A549 (cell line): ENCODE results near the gene HRH2. TPM values are rescaled to one million over a fixed set of nuclear protein-coding genes. Genes with fewer than 3 reads are reported as not detected.
"Not testable (repeated sequence)": the region's sequence is repeated elsewhere in the genome, so short reads cannot be mapped to it uniquely, and the experiment has no call there.

Experiments used
- ATAC-seq, 2 experiments: fragments of 200-7000 bp in 1 of 2; fragments of >200 bp in 1 of 2; cut with Nextera tagmentation in 1 of 2; cut with Tn5 transposase in 1 of 2; 3 replicates each; pipeline versions ENCODE4 v1.8.0 to v1.9.1; 2018 to 2020; ENCODE audit warnings: mild to moderate bottlenecking in 1 of 2, moderate library complexity in 1 of 2
- CTCF ChIA-PET: fragments of 300-600 bp; sonication (Branson Sonifier 250); formaldehyde crosslinking; extraction: SDS; loops from one replicate; lab custom pipeline; 2021; ENCODE audit warnings: antibody characterized with exemption, inconsistent platforms; lab: Yijun Ruan, JAX
- POLR2A ChIA-PET: fragments of 350-600 bp; formaldehyde crosslinking; extraction: SDS; loops from one replicate; lab custom pipeline; 2021; ENCODE audit warnings: antibody characterized with exemption, inconsistent platforms; lab: Yijun Ruan, JAX
- DNase-seq, 2 experiments: peaks; one replicate each; pipeline versions ENCODE4 v3.0.0 to v3.0.0-alpha.2; 2011 to 2016; ENCODE audit warnings: low read depth in 1 of 2, low spot score in 1 of 2
- FAIRE-seq: peaks from 2 replicates; lab custom pipeline; 2011; peaks lifted over from hg19 to GRCh38; lab: Jason Lieb, UNC
- H3K27ac ChIP-seq, 2 experiments: fragments of >200 bp; sonication (Bioruptor Twin); formaldehyde crosslinking; 3 replicates each; pipeline ENCODE4 v1.5.1; 2016 to 2017
- H3K4me1 ChIP-seq: fragments of >200 bp; sonication (Bioruptor Twin); formaldehyde crosslinking; 3 replicates; pipeline ENCODE4 v1.6.1; 2016
- H3K4me2 ChIP-seq: fragments of >200 bp; sonication (Bioruptor Twin); formaldehyde crosslinking; 3 replicates; pipeline ENCODE4 v1.6.1; 2016
- H3K4me3 ChIP-seq: fragments of >200 bp; sonication (Bioruptor Twin); formaldehyde crosslinking; 3 replicates; pipeline ENCODE4 v1.5.1; 2016
- H3K9me3 ChIP-seq: fragments of >200 bp; sonication (Bioruptor Twin); formaldehyde crosslinking; 3 replicates; pipeline ENCODE4 v1.6.1; 2016
- ATOH8 ChIP-seq: fragments of 250-450 bp; sonication (Bioruptor Pico); IDR thresholded peaks from 2 replicates; pipeline ENCODE4 v1.5.0; 2020; ENCODE audit warnings: low read depth, mild to moderate bottlenecking, moderate library complexity
- BCL3 ChIP-seq: fragments of >200 bp; sonication (Bioruptor Twin); formaldehyde crosslinking; IDR thresholded peaks from 3 replicates; pipeline ENCODE4 v1.6.1; 2016
- CHD2 ChIP-seq: fragments of 150-350 bp; IDR thresholded peaks from 2 replicates; pipeline ENCODE4 v1.6.1; 2014; ENCODE audit warnings: low read length; ENCODE audit not compliant: partially characterized antibody
- CTCF ChIP-seq: fragments of >200 bp; sonication (Bioruptor Twin); formaldehyde crosslinking; IDR thresholded peaks from 3 replicates; pipeline ENCODE4 v1.5.1; 2016
- EHF ChIP-seq: fragments of 250-450 bp; sonication (Bioruptor Pico); IDR thresholded peaks from 2 replicates; pipeline ENCODE4 v1.5.0; 2020; ENCODE audit warnings: mild to moderate bottlenecking
- EP300 ChIP-seq, 2 experiments: fragments of >200 bp; sonication (Bioruptor Twin); formaldehyde crosslinking; IDR thresholded peaks; 2 replicates in 1 of 2; 3 replicates in 1 of 2; pipeline ENCODE4 v1.6.1; 2016 to 2017
- FOSB ChIP-seq: fragments of 250-450 bp; sonication (Bioruptor Pico); IDR thresholded peaks from 2 replicates; pipeline ENCODE4 v1.5.0; 2020; ENCODE audit warnings: mild to moderate bottlenecking, moderate library complexity
- FOXS1 ChIP-seq: fragments of 250-450 bp; sonication (Bioruptor Pico); IDR thresholded peaks from 2 replicates; pipeline ENCODE4 v1.5.0; 2020; ENCODE audit warnings: mild to moderate bottlenecking, moderate library complexity
- HDAC2 ChIP-seq: fragments of 200-600 bp; sonication (generic); IDR thresholded peaks from 2 replicates; pipeline ENCODE4 v1.6.1; 2016
- MAX ChIP-seq: IDR thresholded peaks from 2 replicates; pipeline ENCODE4 v1.6.1; 2012
- MAZ ChIP-seq: fragments of 150-350 bp; IDR thresholded peaks from 2 replicates; pipeline ENCODE4 v1.6.1; 2014; ENCODE audit warnings: antibody characterized with exemption, low read depth, low read length, borderline replicate concordance
- MYC ChIP-seq: IDR thresholded peaks from 2 replicates; pipeline ENCODE4 v1.6.1; 2012; ENCODE audit warnings: mild to moderate bottlenecking, inconsistent platforms, low read length, improper control_type of control experiment, borderline replicate concordance
- NPAS2 ChIP-seq: fragments of 250-450 bp; sonication (Bioruptor Pico); IDR thresholded peaks from 2 replicates; pipeline ENCODE4 v1.8.0; 2022; ENCODE audit warnings: mild to moderate bottlenecking, moderate library complexity, borderline replicate concordance
- PHF8 ChIP-seq: fragments of 200-600 bp; sonication (generic); IDR thresholded peaks from 2 replicates; pipeline ENCODE4 v1.6.1; 2016; ENCODE audit warnings: low read depth, mild to moderate bottlenecking, antibody characterized with exemption, moderate library complexity, borderline replicate concordance
- POLR2A ChIP-seq: IDR thresholded peaks from 2 replicates; pipeline ENCODE4 v1.6.1; 2012; ENCODE audit warnings: mild to moderate bottlenecking, low read length
- POLR2AphosphoS2 ChIP-seq: conservative IDR thresholded peaks from 2 replicates; pipeline ENCODE4 v1.6.1; 2012; ENCODE audit warnings: low read length, improper control_type of control experiment, inconsistent platforms
- TFCP2L1 ChIP-seq: fragments of 250-450 bp; sonication (Bioruptor Pico); IDR thresholded peaks from 2 replicates; pipeline ENCODE4 v1.5.0; 2021; ENCODE audit warnings: mild to moderate bottlenecking
- ZC3H11A ChIP-seq: fragments of 450-650 bp; IDR thresholded peaks from 2 replicates; pipeline ENCODE4 v1.6.1; 2014; ENCODE audit warnings: antibody characterized with exemption, mild to moderate bottlenecking
- ZFP36 ChIP-seq: fragments of 450-650 bp; IDR thresholded peaks from 2 replicates; pipeline ENCODE4 v1.6.1; 2014; ENCODE audit warnings: borderline replicate concordance; ENCODE audit not compliant: partially characterized antibody
- ZNF302 ChIP-seq: fragments of 250-450 bp; sonication (Bioruptor Pico); IDR thresholded peaks from 2 replicates; pipeline ENCODE4 v1.9.0; 2021; ENCODE audit warnings: inconsistent platforms, mild to moderate bottlenecking, moderate library complexity
- WGBS: methylation state at CpG from one replicate; pipeline ENCODE4 v1.1.6; 2017; ENCODE audit errors: missing lambda C conversion rate; 5-methylcytosine and 5-hydroxymethylcytosine counted together
- polyA plus RNA-seq, 4 experiments: library from polyadenylated mRNA; depleted of rRNA in 3 of 4; stranded (reverse); fragments of >200 nt; fragmentation: RNase III in 1 of 4; extraction: RNeasy Plus Mini Kit Qiagen cat#74134 plus additional on column Dnase treatment in 1 of 4; gene quantifications; 2 replicates in 3 of 4; 3 replicates in 1 of 4; pipeline ENCODE4 v1.2.3, GENCODE V29; 2011 to 2017

The HRH2 gene
- polyA plus RNA-seq, 2 of the 4 experiments (the other 2 are of a cell fraction), result 0.58 to 0.62 TPM

GRCh38 chr5:175646251-175646650 lies 11.6 kb upstream of the HRH2 start:
- FAIRE-seq (no peak), DNase-seq (no peak), ATAC-seq (no peak)
- ChIA-PET CTCF (interaction anchor here (1.3 to 2.6 kb wide), 2 partner anchors 112 to 736 kb away, joined by 3 to 7 read pairs; no protein-coding TSS in a partner anchor), POLR2A (no interaction called here)
- 46% methylated on average over 3 of the region's 3 CpGs for WGBS
- Histone ChIP-seq H3K4me1 (no peaks in the 10 kb centered on the region), H3K4me3 (no peak overlapping the region), H3K9me3 (0 out of 3 replicates have a peak, but pooled peaks cover 8% of the 10 kb centered on the region), H3K27ac (no peak overlapping the region), H3K4me2 (no peak overlapping the region)
- TF ChIP-seq FOXS1 (CRISPR knock-in tag) (no peak), TFCP2L1 (CRISPR knock-in tag) (no peak), EHF (CRISPR knock-in tag) (no peak), POLR2AphosphoS2 (no peak), BCL3 (no peak), MYC (no peak), CHD2 (no peak), ATOH8 (no peak), ZNF302 (CRISPR knock-in tag) (no peak), EP300 (IDR thresholded peaks at IDR 0.05) (no peak), MAZ (no peak), FOSB (no peak), NPAS2 (CRISPR knock-in tag) (no peak), CTCF (no peak), POLR2A (no peak), ZC3H11A (no peak), MAX (no peak), PHF8 (no peak)

DNA sequence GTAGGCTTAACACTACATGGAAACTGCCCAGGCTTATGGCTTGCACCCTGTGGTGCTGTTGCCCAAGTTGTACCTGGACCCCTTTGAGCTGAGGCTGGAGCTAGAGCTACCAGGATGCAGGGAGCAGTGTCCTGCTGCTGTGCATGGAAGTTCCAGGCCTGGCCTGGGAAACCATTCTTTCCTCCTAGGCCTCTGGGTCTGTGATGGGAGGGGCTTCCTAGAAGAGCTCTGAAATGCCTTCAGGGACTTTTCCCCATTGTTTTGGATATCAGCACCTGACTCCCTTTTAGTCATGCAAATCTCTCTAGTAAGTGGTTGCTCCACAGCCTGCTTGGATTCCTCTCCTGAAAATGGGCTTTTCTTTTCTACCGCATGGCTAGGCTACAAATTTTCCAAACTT lies 7.9 kb upstream of the HRH2 start:
- WGBS, result 97% methylated on average over 1 of the region's 1 CpG

DNA sequence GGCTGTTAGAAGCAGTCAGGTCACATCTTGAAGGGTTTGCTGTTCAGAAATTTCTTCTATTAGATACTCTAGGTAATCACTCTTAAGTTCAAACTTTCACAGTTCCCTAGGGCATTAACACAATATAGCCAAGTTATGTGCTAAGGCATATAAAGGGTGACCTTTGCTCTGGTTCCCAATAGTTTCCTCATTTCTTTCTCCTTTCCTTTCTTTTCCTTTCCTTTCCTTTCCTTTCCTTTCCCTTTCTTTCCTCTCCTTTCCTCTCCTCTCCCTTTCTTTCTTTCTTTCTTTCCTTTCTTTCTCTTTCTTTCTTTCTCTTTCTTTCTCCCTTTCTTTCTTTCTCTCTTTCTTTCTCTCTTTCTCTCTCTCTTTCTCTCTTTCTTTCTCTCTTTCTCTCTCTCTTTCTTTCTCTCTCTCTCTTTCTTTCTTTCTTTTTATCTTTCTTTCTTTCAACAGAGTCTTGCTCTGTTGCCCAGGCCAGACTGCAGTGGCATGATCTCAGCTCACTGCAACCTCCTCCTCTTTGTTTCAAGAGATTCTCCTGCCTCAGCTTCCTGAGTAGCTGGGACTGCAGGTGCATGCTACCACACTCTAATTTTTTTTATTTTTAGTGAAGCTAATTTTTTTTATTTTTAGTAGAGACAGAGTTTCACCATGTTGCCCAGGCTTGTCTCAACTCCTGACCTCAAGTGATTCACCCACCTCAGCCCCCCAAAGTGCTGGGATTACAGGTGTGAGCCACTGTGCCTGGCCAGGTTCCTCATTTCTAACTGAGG lies 7.3 kb upstream of the HRH2 start:
- H3K4me1 ChIP-seq, FAIRE-seq, DNase-seq, H3K4me2 ChIP-seq, H3K27ac ChIP-seq, ATAC-seq, H3K4me3 ChIP-seq, POLR2A ChIA-PET, H3K9me3 ChIP-seq: not testable (repeated sequence)
- CTCF ChIA-PET, result interaction anchor here (1.4 kb wide), 1 partner anchor 120 kb away, joined by 3 read pairs; no protein-coding TSS in a partner anchor

More for the DNA sequence above, 7.9 kb upstream of the HRH2 start:
- H3K4me3 ChIP-seq, result no peak overlapping the region
- DNase-seq (no peak), ATAC-seq (no peak), FAIRE-seq (no peak)
- no peak overlapping the region for H3K27ac ChIP-seq
- no peaks in the 10 kb centered on the region for H3K4me1 ChIP-seq
- H3K4me2 ChIP-seq, result no peak overlapping the region
- CTCF ChIA-PET, result interaction anchor here (1.0 kb wide), 1 partner anchor 9 kb away, joined by 4 read pairs; no protein-coding TSS in a partner anchor
- POLR2A ChIA-PET, result no interaction called here
- no peak for TF ChIP-seq POLR2AphosphoS2
- TF ChIP-seq HDAC2, result no peak
- TF ChIP-seq ZFP36, result peak; percentile 65
- H3K9me3 ChIP-seq, result 0 out of 3 replicates have a peak, but pooled peaks cover 8% of the 10 kb centered on the region
